B cell (primary cell): ENCODE data around the gene SRRM2. TPM values are rescaled to one million over a fixed set of nuclear protein-coding genes. Genes with fewer than 3 reads are reported as not detected.

Experiments used
- ATAC-seq: fragments of 200-7000 bp; cut with Tn5 transposase; one replicate; pipeline ENCODE4 v1.10.0; 2021; ENCODE audit warnings: low read depth, mild to moderate bottlenecking, moderate number of reproducible peaks, moderate library complexity
- CTCF ChIA-PET: fragments of 350-600 bp; sonication (Branson Sonifier 250); formaldehyde crosslinking; loops from one replicate; lab custom pipeline; 2021; ENCODE audit warnings: antibody characterized with exemption, inconsistent platforms; lab: Charles Lee
- POLR2A ChIA-PET: fragments of 350-600 bp; sonication (Branson Sonifier 250); formaldehyde crosslinking; loops from one replicate; lab custom pipeline; 2021; ENCODE audit warnings: antibody characterized with exemption; lab: Charles Lee
- DNase-seq: peaks from one replicate; pipeline ENCODE4 v3.0.0; 2013
- H2AFZ ChIP-seq: 2 replicates; pipeline ENCODE4 v1.6.1; 2012; ENCODE audit warnings: mild to moderate bottlenecking, low read depth, low read length; ENCODE audit not compliant: insufficient read depth, poor library complexity, severe bottlenecking
- H3K27ac ChIP-seq, 2 donors: 1 replicate in 1 of 2; 2 replicates in 1 of 2; pipeline ENCODE4 v1.5.1; 2012 to 2013; ENCODE audit warnings: low read length in 2 of 2, mild to moderate bottlenecking in 2 of 2, moderate library complexity in 1 of 2
- H3K27me3 ChIP-seq, 4 experiments: fragments of 200-600 bp in 1 of 4; sonication (generic) in 1 of 4; replicated peaks in 1 of 4; 1 replicate in 2 of 4; 2 replicates in 2 of 4; pipeline versions ENCODE4 v1.6.1 to v1.7.0; 2013 to 2016; ENCODE audit warnings: low read length in 3 of 4, mild to moderate bottlenecking in 2 of 4, mixed read lengths in 1 of 4, moderate library complexity in 1 of 4; ENCODE audit not compliant: insufficient read depth in 4 of 4, control insufficient read depth in 3 of 4; ENCODE audit errors: control extremely low read depth in 1 of 4
- H3K36me3 ChIP-seq, 2 experiments: replicated peaks in 1 of 2; 1 replicate in 1 of 2; 2 replicates in 1 of 2; pipeline versions ENCODE4 v1.6.1 to v1.7.1; 2013; ENCODE audit warnings: low read length in 1 of 2; ENCODE audit not compliant: insufficient read depth in 2 of 2, control insufficient read depth in 1 of 2; ENCODE audit errors: control extremely low read depth in 1 of 2, extremely low read depth in 1 of 2
- H3K4me1 ChIP-seq, 2 donors: fragments of 200-600 bp in 1 of 2; sonication (generic) in 1 of 2; 1 replicate in 1 of 2; 2 replicates in 1 of 2; pipeline versions ENCODE4 v1.5.1 to v1.6.1; 2013 to 2017; ENCODE audit warnings: low read length in 2 of 2; ENCODE audit not compliant: control insufficient read depth in 2 of 2, insufficient read depth in 2 of 2
- H3K4me2 ChIP-seq: replicated peaks from 2 replicates; pipeline ENCODE3; 2012; ENCODE audit warnings: mild to moderate bottlenecking, low read depth, low read length; ENCODE audit not compliant: poor library complexity, severe bottlenecking
- H3K4me3 ChIP-seq, 5 experiments: fragments of 200-600 bp in 1 of 5; sonication (generic) in 1 of 5; 1 replicate in 3 of 5; 2 replicates in 2 of 5; pipeline versions ENCODE4 v1.5.1 to v1.7.0; 2011 to 2016; ENCODE audit warnings: low read length in 4 of 5, mild to moderate bottlenecking in 4 of 5, low read depth in 2 of 5, control low read depth in 1 of 5, moderate library complexity in 1 of 5; ENCODE audit not compliant: insufficient read depth in 1 of 5; ENCODE audit errors: control extremely low read depth in 1 of 5, extremely low read depth in 1 of 5
- H3K79me2 ChIP-seq: fragments of 200-600 bp; sonication (generic); one replicate; pipeline ENCODE4 v1.6.0; 2016; ENCODE audit warnings: low read length; ENCODE audit not compliant: control insufficient read depth, insufficient read depth
- H3K9ac ChIP-seq: fragments of 200-600 bp; sonication (generic); 2 replicates; pipeline ENCODE4 v1.6.1; 2017; ENCODE audit warnings: mild to moderate bottlenecking, low read length, moderate library complexity
- H3K9me3 ChIP-seq, 3 donors: one replicate each; pipeline versions ENCODE4 v1.6.1 to v1.7.1; 2013; ENCODE audit warnings: low read length in 2 of 3; ENCODE audit not compliant: control insufficient read depth in 2 of 3, insufficient read depth in 1 of 3; ENCODE audit errors: control extremely low read depth in 1 of 3
- H4K20me1 ChIP-seq: 2 replicates; pipeline ENCODE4 v1.6.0; 2012; ENCODE audit warnings: mild to moderate bottlenecking, low read length; ENCODE audit not compliant: insufficient read depth, control insufficient read depth, poor library complexity, severe bottlenecking
- H3K27ac Mint-ChIP-seq: one replicate; pipeline ENCODE4 v1.8.0; 2021; ENCODE audit warnings: mixed read lengths
- H3K27me3 Mint-ChIP-seq: one replicate; pipeline ENCODE4 v1.8.0; 2021; ENCODE audit warnings: mixed read lengths
- H3K4me1 Mint-ChIP-seq: one replicate; pipeline ENCODE4 v1.8.0; 2021; ENCODE audit warnings: mixed read lengths
- H3K4me3 Mint-ChIP-seq: one replicate; pipeline ENCODE4 v1.8.0; 2021; ENCODE audit warnings: mixed read lengths
- H3K9me3 Mint-ChIP-seq: one replicate; pipeline ENCODE4 v1.8.0; 2022; ENCODE audit warnings: mixed read lengths; ENCODE audit not compliant: insufficient read depth
- EZH2 ChIP-seq: IDR thresholded peaks from 2 replicates; pipeline ENCODE4 v1.6.1; 2012; ENCODE audit warnings: borderline replicate concordance, low read depth, mild to moderate bottlenecking, moderate library complexity, low read length; ENCODE audit not compliant: insufficient read depth, poor library complexity, severe bottlenecking
- whole genome bisulfite sequencing: methylation state at CpG from one replicate; pipeline ENCODE4 v1.1.5; 2013; ENCODE audit warnings: missing lambda C conversion rate; ENCODE audit not compliant: insufficient coverage; 5-methylcytosine and 5-hydroxymethylcytosine counted together
- intact Hi-C: fragments of 100-400 bp; cut with micrococcal nuclease; formaldehyde crosslinking; loops from one replicate; pipeline ENCODE4 v1.10.0; 2022
- polyA plus RNA-seq: library from polyadenylated mRNA; depleted of rRNA; stranded (reverse); fragments of >200 nt; gene quantifications from 2 replicates; pipeline ENCODE4 v1.2.3, GENCODE V29; 2012
- total RNA-seq, 2 donors: library from RNA; stranded (reverse); fragments of 120-200 nt in 1 of 2; gene quantifications; 1 replicate in 1 of 2; 2 replicates in 1 of 2; pipeline versions ENCODE4 v1.2.3 to v1.2.4, GENCODE V29; 2013 to 2022
- TF ChIP-seq, protein P1 (sequence below): fragments of 200-600 bp; IDR thresholded peaks from one replicate; pipeline ENCODE4 v1.8.0; 2022; ENCODE audit warnings: antibody characterized with exemption, mild to moderate bottlenecking

Gene SRRM2
- total and polyA plus RNA-seq, 2 donors (not counting 1 experiment from before 2014, with no cell fraction given), result 1,485 to 1,879 TPM

DNA sequence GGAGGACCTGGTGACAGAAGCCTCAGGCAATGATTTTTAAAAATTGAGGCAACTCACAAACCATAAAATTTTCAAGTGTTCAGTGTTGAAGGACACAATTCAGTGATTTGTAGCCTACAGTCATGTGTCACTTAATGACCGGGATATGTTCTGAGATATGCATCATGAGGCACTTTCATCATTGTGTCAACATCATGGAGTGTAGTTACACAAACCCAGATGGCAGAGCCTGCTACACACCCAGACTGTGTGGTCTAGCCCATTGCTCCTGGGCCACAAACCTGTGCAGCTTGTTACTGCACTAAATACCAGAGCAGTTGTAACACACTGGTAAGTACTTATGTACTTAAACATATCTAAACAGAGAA lies 47.4 kb downstream of the SRRM2 start:
- DNase-seq (no peak), ATAC-seq (no peak)
- no peak for TF ChIP-seq EZH2
- TF ChIP-seq, protein P1, sequence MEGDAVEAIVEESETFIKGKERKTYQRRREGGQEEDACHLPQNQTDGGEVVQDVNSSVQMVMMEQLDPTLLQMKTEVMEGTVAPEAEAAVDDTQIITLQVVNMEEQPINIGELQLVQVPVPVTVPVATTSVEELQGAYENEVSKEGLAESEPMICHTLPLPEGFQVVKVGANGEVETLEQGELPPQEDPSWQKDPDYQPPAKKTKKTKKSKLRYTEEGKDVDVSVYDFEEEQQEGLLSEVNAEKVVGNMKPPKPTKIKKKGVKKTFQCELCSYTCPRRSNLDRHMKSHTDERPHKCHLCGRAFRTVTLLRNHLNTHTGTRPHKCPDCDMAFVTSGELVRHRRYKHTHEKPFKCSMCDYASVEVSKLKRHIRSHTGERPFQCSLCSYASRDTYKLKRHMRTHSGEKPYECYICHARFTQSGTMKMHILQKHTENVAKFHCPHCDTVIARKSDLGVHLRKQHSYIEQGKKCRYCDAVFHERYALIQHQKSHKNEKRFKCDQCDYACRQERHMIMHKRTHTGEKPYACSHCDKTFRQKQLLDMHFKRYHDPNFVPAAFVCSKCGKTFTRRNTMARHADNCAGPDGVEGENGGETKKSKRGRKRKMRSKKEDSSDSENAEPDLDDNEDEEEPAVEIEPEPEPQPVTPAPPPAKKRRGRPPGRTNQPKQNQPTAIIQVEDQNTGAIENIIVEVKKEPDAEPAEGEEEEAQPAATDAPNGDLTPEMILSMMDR, result no peak
- Histone ChIP-seq H3K79me2 (no peaks in the 10 kb centered on the region), H3K27me3 (peaks cover 0 to 6% (median 1%) of the 10 kb centered on the region in 4 experiments), H3K9me3 (peaks cover 0 to 10% (median 7%) of the 10 kb centered on the region in 3 donors), H3K4me3 (no peak overlapping the region), H4K20me1 (no peaks in the 10 kb centered on the region), H3K4me1 (no peaks in the 10 kb centered on the region), H2AFZ (no peak overlapping the region), H3K9ac (no peak overlapping the region), H3K4me2 (no peak overlapping the region), H3K36me3 (no peaks in the 10 kb centered on the region), H3K27ac (no peak overlapping the region)
- WGBS, result 60% methylated on average over 1 of the region's 1 CpG
- Mint-ChIP-seq H3K9me3 (no peaks in the 10 kb centered on the region), H3K27me3 (peaks cover 9% of the 10 kb centered on the region), H3K4me3 (no peak overlapping the region), H3K27ac (no peak overlapping the region), H3K4me1 (no peaks in the 10 kb centered on the region)
- POLR2A ChIA-PET, result no interaction called here
- intact Hi-C loops, result no loop called here
- CTCF ChIA-PET, result no interaction called here

DNA sequence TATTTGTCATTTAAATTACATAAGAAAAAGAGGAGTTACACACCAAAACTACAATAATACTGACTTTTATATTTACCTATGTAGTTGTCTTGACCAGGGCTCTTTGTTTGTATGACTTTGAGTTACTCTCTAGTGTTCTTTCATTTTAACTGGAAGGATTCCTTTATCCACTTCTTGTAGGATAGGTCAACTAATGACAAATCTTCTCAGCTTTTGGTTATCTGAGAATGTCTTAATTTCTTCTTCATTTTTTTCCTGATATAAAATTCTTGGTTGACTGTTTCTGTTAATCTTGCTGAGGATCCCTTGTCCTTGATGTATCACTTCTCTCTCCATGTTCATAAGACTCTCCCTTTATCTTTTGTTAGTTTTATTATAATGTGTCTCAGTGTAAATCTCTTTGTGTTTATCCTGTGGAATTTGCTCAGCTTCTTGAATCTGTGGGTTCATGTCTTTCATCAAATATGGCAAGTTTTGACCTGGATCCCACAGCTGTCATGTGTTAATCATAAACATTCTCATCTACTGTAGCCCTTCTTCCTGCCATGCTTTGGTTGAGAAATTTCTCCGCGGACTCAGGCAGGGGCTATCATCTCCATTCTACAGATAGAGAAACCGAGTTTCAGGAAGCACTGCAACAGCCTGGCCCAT lies 51.2 kb downstream of the SRRM2 start:
- Histone ChIP-seq H3K27me3 (peaks cover 0 to 13% (median 6%) of the 10 kb centered on the region in 4 experiments), H3K4me3 (no peak overlapping the region), H3K9ac (no peak overlapping the region), H4K20me1 (no peaks in the 10 kb centered on the region), H3K4me2 (no peak overlapping the region), H3K27ac (no peak overlapping the region), H3K4me1 (no peaks in the 10 kb centered on the region), H3K36me3 (no peaks in the 10 kb centered on the region), H2AFZ (no peak overlapping the region), H3K79me2 (no peaks in the 10 kb centered on the region), H3K9me3 (peaks cover 0 to 13% (median 7%) of the 10 kb centered on the region in 3 donors)
- TF ChIP-seq EZH2, result no peak
- TF ChIP-seq, protein P1, result no peak
- ATAC-seq (no peak), DNase-seq (no peak)
- Mint-ChIP-seq H3K27ac (no peak overlapping the region), H3K9me3 (no peaks in the 10 kb centered on the region), H3K4me1 (no peaks in the 10 kb centered on the region), H3K27me3 (peaks cover 27% of the 10 kb centered on the region), H3K4me3 (no peak overlapping the region)
- WGBS, result no CpG with 5 or more reads among the region's 3 CpGs
- ChIA-PET POLR2A (no interaction called here), CTCF (no interaction called here)
- intact Hi-C loops, result no loop called here
